ENCODE results near the gene ACAP3.

Gene ACAP3

GRCh38 chr1:1308756-1309250 is 1.1 kb upstream of the ACAP3 start:
- H3K4me3 ChIP-seq (ENCODE audit: low read depth, low read length): peak overlapping the region; percentile 84
- no peak for DNase-seq (ENCODE audit: low read depth)
- TF ChIP-seq, protein P1, sequence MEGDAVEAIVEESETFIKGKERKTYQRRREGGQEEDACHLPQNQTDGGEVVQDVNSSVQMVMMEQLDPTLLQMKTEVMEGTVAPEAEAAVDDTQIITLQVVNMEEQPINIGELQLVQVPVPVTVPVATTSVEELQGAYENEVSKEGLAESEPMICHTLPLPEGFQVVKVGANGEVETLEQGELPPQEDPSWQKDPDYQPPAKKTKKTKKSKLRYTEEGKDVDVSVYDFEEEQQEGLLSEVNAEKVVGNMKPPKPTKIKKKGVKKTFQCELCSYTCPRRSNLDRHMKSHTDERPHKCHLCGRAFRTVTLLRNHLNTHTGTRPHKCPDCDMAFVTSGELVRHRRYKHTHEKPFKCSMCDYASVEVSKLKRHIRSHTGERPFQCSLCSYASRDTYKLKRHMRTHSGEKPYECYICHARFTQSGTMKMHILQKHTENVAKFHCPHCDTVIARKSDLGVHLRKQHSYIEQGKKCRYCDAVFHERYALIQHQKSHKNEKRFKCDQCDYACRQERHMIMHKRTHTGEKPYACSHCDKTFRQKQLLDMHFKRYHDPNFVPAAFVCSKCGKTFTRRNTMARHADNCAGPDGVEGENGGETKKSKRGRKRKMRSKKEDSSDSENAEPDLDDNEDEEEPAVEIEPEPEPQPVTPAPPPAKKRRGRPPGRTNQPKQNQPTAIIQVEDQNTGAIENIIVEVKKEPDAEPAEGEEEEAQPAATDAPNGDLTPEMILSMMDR (conservative IDR thresholded peaks at IDR 0.05; ENCODE audit: low read depth, low read length): no peak

DNA sequence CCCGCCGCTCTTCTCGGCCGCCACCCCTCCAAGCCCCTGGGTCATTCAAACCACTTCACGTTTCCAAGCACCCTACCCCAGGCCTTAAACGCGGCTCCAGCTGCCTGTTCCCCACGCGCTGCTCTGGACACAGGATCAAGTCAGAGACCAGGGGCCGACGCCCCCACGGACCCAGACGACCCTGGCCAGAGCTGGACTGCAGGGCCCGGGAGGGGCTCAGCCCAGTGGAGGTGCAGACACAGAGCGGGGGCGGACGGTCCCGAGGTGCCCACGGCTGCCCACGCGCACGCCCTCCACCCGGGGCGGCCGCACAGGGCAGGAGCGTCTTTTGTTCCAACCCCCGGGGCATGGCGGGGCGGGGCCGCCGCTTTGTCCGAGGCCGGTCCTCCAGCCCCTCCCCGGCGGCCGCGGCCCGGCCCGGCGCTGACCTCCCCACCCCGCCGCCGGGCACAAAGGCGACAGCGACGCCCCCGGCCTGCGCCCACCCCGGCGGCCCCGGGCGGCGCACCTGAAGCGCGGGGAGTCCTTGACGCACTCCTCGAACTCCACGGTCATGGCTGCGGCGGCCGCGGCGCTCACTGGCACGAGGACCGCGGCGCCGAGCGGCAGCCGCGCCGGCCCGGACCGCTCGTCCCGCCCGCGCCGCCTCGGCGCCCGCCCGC is 338 bp downstream of the ACAP3 start:
- TF ChIP-seq, protein P1 (conservative IDR thresholded peaks at IDR 0.05; ENCODE audit: low read depth, low read length): no peak
- DNase-seq (ENCODE audit: low read depth): no peak

GRCh38 chr1:1306661-1307260 is 969 bp downstream of the ACAP3 start:
- TF ChIP-seq, protein P1 (conservative IDR thresholded peaks at IDR 0.05; ENCODE audit: low read depth, low read length): no peak
- H3K4me3 ChIP-seq (ENCODE audit: low read depth, low read length): peak overlapping the region; percentile 71
- no peak for DNase-seq (ENCODE audit: low read depth)

More for the DNA sequence above, 338 bp downstream of the ACAP3 start:
- peak overlapping the region; percentile 71 for H3K4me3 ChIP-seq (ENCODE audit: low read depth, low read length)

- DNase-seq (ENCODE audit: low read depth): no peak
- TF ChIP-seq, protein P1 (conservative IDR thresholded peaks at IDR 0.05; ENCODE audit: low read depth, low read length): peak; percentile 28
- H3K4me3 ChIP-seq (ENCODE audit: low read depth, low read length): peak overlapping the region; percentile 71
Observed at GRCh38 chr1:1306070-1306660, 1.6 kb downstream of the ACAP3 start.

DNA sequence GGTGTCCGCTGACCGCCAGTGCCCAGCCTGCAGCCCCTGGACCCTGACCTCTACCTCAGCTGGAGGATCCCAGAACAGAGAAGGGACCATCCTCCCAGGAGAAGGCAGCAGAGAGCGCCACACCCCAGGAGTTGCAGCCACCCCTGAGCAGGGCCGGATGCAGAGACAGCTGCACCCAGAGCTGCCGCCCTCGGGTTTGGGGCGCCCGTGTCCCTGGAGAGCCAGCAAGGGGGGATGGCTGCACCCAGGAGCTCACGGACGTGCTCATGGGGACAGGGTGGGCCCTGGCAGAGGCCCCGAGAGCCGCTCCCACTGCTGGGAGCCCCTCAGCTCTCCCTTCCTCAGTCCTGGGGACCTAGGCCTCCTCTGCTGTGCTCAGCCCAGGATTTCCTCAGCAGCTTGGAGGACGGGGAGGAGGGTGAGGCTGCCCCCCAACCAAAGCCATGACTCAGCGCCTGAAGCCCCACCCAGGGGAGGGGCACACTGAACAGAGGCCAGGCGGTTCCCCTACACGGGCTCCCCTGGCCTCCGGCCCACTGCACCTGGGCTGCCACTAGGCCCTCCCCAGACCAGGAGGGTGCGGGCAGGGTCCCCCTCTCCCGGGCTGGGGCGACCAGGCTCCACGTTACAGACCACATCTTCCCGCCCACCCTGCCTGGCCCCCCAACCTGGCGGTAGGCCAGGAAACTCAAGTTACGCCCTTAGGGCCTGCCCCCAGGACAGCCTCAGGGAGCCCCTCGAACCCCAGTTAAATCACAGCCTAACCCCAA is 2.2 kb downstream of the ACAP3 start:
- peak; percentile 75 for DNase-seq (ENCODE audit: low read depth)
- peak overlapping the region; percentile 71 for H3K4me3 ChIP-seq (ENCODE audit: low read depth, low read length)
- TF ChIP-seq, protein P1 (conservative IDR thresholded peaks at IDR 0.05; ENCODE audit: low read depth, low read length): no peak

DNA sequence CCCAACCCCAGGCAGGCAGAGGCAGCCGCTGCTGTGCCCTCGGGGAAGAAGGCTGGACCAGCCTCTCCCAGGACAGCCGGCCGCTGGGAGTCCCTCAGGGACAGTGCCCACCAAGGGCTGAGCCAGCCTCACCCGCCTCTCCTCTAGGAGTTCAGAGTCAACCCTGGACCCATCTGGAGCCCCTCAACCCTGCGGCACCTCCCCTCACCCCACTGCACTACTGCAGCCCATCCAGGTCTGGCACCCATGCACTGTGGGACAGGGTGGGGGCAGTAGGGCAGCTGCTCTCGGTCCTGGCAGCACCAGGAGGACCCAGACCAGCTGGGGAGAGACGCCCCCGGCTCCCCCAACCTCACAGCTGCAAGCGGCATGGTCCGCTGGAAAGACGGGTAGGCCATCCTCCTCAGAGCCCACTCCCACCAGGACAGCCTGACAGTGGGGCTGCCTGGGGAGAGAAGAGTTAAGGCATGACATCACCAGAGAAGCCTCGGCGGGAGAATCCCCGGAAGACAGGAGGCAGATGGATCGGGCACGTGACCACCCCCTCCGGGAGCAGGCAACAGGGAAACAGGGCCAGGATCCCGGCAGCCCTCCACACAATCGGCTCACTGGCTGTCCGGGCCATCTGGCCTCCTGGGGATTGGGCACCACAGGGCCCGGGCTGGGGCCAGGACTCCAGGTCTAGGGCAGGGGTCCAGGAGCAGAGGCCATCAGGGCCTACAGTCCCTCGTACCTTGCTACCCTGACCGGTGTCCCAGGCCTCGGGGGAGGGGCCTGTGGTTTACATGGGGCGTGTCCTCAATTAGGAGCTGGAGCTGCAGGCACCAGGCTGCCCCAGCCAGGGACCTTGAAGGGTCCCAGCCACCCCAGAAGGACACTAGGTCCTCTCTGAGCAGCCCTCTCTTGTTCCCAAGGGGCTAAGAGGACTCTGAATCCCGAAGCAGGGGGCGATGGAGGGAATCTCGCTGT is 3.1 kb downstream of the ACAP3 start:
- DNase-seq (ENCODE audit: low read depth): peak; percentile 83
- TF ChIP-seq, protein P1 (conservative IDR thresholded peaks at IDR 0.05; ENCODE audit: low read depth, low read length): no peak
- H3K4me3 ChIP-seq (ENCODE audit: low read depth, low read length): peak overlapping the region; percentile 71

Data from choroid plexus epithelial cell (primary cell).